ENCODE measurements around the gene TSPAN18. TPM values are rescaled to one million over a fixed set of nuclear protein-coding genes. Genes with fewer than 3 reads are reported as not detected.

The TSPAN18 gene
- total RNA-seq, 1 experiment from 2014 or later, result 18.3 TPM

DNA sequence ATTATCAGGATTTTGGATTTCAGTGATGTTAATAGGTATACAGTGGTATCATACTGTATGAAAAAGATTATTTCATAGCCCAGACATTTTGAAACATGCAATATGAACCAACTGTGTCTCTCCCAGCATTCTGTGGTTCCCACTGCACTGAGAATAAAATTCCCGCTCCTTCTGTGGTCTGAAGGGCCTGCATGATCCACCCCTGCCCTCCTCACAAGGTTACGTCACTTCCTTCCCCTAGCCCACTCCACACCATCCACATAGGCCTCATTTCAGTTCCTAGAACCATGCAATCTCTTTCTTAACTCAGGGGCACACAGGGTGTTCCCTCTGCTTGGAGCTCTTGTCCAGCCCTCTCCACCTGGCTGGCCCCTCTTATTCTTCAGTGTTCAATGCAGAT lies 103.1 kb downstream of the TSPAN18 start:
- Histone ChIP-seq H3K9ac (ENCODE audit: low read length) (no peak overlapping the region), H3K36me3 (ENCODE audit: control insufficient read depth in 1 of 2, insufficient read depth in 2 of 2, low read length in 2 of 2) (no peaks in the 10 kb centered on the region), H3K27ac (ENCODE audit: low read depth, low read length) (no peak overlapping the region), H4K20me1 (ENCODE audit: insufficient read depth) (no peaks in the 10 kb centered on the region), H3K79me2 (ENCODE audit: insufficient read depth, low read length) (no peaks in the 10 kb centered on the region), H2AFZ (ENCODE audit: low read depth, low read length, poor library complexity, severe bottlenecking) (no peak overlapping the region), H3K9me3 (ENCODE audit: control insufficient read depth in 1 of 2, insufficient read depth in 1 of 2, low read depth in 1 of 2, low read length in 2 of 2) (no peaks in the 10 kb centered on the region), H3K4me1 (ENCODE audit: control insufficient read depth in 1 of 2, insufficient read depth in 2 of 2, low read length in 2 of 2) (peaks cover 13% of the 10 kb centered on the region in 2 experiments), H3K4me3 (replicated peaks in 1 of 2; ENCODE audit: low read depth in 1 of 2, low read length in 2 of 2) (no peak overlapping the region), H3K27me3 (ENCODE audit: insufficient read depth, low read length) (no peaks in the 10 kb centered on the region), H3K4me2 (ENCODE audit: low read length) (no peak overlapping the region), H3K9me2 (ENCODE audit: insufficient read depth) (no peaks in the 10 kb centered on the region)
- RAD21 ChIA-PET (ENCODE audit: low non-redundant PET in 1 of 2, low total read pairs in 2 of 2, uncharacterized antibody in 2 of 2, unreplicated experiment in 2 of 2), result no interaction called here
- TF ChIP-seq POLR2AphosphoS5 (IDR thresholded peaks at IDR 0.05; ENCODE audit: low read depth, low read length), result no peak
- TF ChIP-seq SIN3A (IDR thresholded peaks at IDR 0.05; ENCODE audit: low read depth), result no peak
- no peak for TF ChIP-seq SP1 (IDR thresholded peaks at IDR 0.05; ENCODE audit: low read depth)
- TF ChIP-seq, protein P1, sequence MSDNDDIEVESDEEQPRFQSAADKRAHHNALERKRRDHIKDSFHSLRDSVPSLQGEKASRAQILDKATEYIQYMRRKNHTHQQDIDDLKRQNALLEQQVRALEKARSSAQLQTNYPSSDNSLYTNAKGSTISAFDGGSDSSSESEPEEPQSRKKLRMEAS (IDR thresholded peaks at IDR 0.05), result no peak
- TF ChIP-seq EZH2phosphoT487 (IDR thresholded peaks at IDR 0.05; ENCODE audit: borderline replicate concordance), result no peak
- TF ChIP-seq POLR2A (IDR thresholded peaks at IDR 0.05; ENCODE audit: borderline replicate concordance, extremely low read depth, insufficient read depth, insufficient read length), result no peak
- no peak for TF ChIP-seq FOSL1 (IDR thresholded peaks at IDR 0.05; ENCODE audit: low read depth)
- no TSS peak for BruUV-seq (replicated peaks)
- intact Hi-C loops (cut with micrococcal nuclease), result no loop called here
- DNase-seq (ENCODE audit: low read depth, low spot score), result no peak
- CTCF ChIA-PET, result no interaction called here
- POLR2A ChIA-PET, result no interaction called here
- ATAC-seq, result no peak

DNA sequence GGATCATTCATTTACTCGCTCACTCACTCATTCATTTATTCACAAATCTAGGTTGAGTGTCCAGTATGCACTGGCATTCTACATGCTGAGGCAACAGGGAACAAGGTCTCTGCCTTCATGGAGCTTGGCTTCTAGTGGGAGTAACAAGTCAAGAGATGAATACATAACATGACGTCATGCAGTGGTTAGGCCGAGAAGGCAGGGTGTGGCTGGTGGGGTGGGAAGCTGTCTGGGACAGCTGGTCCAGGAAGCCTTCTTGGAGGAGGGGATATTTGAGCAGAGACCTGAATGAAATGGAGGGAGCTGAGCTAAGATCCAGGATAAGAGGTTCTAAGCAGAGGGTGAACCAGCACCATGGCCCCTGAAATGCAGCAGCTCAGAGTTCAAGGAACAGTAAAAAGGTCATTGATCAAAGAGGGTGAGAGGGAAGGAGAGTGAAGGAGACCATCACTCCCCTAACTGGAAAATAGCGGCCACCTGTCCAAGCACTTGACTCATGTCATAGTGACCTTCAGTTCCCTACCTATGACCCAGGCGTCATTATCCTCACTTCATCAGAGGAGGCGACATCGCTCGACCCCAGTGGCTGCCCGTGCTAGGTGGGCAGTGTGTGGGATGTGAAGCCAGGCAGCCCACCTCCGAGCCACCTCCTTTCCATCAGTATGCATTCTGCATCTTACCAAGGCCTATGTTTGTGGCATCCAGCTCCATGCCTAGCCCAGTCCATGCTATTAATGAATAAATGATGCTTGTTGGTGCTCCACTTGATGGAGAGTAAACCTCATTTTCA lies 105.0 kb downstream of the TSPAN18 start:
- no peak overlapping the region for H3K4me3 ChIP-seq (replicated peaks in 1 of 2; ENCODE audit: low read depth in 1 of 2, low read length in 2 of 2)
- no peak overlapping the region for H3K9ac ChIP-seq (ENCODE audit: low read length)
- no peaks in the 10 kb centered on the region for H3K9me3 ChIP-seq (ENCODE audit: control insufficient read depth in 1 of 2, insufficient read depth in 1 of 2, low read depth in 1 of 2, low read length in 2 of 2)
- no peak overlapping the region for H2AFZ ChIP-seq (ENCODE audit: low read depth, low read length, poor library complexity, severe bottlenecking)
- H3K79me2 ChIP-seq (ENCODE audit: insufficient read depth, low read length), result no peaks in the 10 kb centered on the region
- H3K9me2 ChIP-seq (ENCODE audit: insufficient read depth), result no peaks in the 10 kb centered on the region
- no TSS peak for BruUV-seq (replicated peaks)
- no peak for ATAC-seq
- H3K27ac ChIP-seq (ENCODE audit: low read depth, low read length), result no peak overlapping the region
- H3K27me3 ChIP-seq (ENCODE audit: insufficient read depth, low read length), result no peaks in the 10 kb centered on the region
- H3K4me2 ChIP-seq (ENCODE audit: low read length), result no peak overlapping the region
- no peak for DNase-seq (ENCODE audit: low read depth, low spot score)
- POLR2A ChIA-PET, result no interaction called here
- H4K20me1 ChIP-seq (ENCODE audit: insufficient read depth), result no peaks in the 10 kb centered on the region
- CTCF ChIA-PET, result no interaction called here
- intact Hi-C loops (cut with micrococcal nuclease), result no loop called here
- RAD21 ChIA-PET (ENCODE audit: low non-redundant PET in 1 of 2, low total read pairs in 2 of 2, uncharacterized antibody in 2 of 2, unreplicated experiment in 2 of 2), result no interaction called here
- peaks cover 13% of the 10 kb centered on the region in 2 experiments for H3K4me1 ChIP-seq (ENCODE audit: control insufficient read depth in 1 of 2, insufficient read depth in 2 of 2, low read length in 2 of 2)
- H3K36me3 ChIP-seq (ENCODE audit: control insufficient read depth in 1 of 2, insufficient read depth in 2 of 2, low read length in 2 of 2), result no peaks in the 10 kb centered on the region
- TF ChIP-seq, protein P2, sequence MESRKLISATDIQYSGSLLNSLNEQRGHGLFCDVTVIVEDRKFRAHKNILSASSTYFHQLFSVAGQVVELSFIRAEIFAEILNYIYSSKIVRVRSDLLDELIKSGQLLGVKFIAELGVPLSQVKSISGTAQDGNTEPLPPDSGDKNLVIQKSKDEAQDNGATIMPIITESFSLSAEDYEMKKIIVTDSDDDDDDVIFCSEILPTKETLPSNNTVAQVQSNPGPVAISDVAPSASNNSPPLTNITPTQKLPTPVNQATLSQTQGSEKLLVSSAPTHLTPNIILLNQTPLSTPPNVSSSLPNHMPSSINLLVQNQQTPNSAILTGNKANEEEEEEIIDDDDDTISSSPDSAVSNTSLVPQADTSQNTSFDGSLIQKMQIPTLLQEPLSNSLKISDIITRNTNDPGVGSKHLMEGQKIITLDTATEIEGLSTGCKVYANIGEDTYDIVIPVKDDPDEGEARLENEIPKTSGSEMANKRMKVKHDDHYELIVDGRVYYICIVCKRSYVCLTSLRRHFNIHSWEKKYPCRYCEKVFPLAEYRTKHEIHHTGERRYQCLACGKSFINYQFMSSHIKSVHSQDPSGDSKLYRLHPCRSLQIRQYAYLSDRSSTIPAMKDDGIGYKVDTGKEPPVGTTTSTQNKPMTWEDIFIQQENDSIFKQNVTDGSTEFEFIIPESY (IDR thresholded peaks at IDR 0.05; ENCODE audit: extremely low read depth, insufficient replicate concordance, low read length), result no peak
- no peak for TF ChIP-seq EZH2phosphoT487 (IDR thresholded peaks at IDR 0.05; ENCODE audit: borderline replicate concordance)
- TF ChIP-seq SP1 (IDR thresholded peaks at IDR 0.05; ENCODE audit: low read depth), result no peak
- TF ChIP-seq CBX3 (IDR thresholded peaks at IDR 0.05; ENCODE audit: low read depth), result no peak
- TF ChIP-seq RAD21 (IDR thresholded peaks at IDR 0.05; ENCODE audit: low read depth), result no peak
- TF ChIP-seq POLR2AphosphoS5 (IDR thresholded peaks at IDR 0.05; ENCODE audit: low read depth, low read length), result no peak
- TF ChIP-seq YY1 (IDR thresholded peaks at IDR 0.05; ENCODE audit: extremely low read depth, insufficient replicate concordance, low read depth, low read length), result no peak
- TF ChIP-seq ZNF274 (IDR thresholded peaks at IDR 0.05; ENCODE audit: low read depth, low read length), result no peak
- TF ChIP-seq, protein P3, sequence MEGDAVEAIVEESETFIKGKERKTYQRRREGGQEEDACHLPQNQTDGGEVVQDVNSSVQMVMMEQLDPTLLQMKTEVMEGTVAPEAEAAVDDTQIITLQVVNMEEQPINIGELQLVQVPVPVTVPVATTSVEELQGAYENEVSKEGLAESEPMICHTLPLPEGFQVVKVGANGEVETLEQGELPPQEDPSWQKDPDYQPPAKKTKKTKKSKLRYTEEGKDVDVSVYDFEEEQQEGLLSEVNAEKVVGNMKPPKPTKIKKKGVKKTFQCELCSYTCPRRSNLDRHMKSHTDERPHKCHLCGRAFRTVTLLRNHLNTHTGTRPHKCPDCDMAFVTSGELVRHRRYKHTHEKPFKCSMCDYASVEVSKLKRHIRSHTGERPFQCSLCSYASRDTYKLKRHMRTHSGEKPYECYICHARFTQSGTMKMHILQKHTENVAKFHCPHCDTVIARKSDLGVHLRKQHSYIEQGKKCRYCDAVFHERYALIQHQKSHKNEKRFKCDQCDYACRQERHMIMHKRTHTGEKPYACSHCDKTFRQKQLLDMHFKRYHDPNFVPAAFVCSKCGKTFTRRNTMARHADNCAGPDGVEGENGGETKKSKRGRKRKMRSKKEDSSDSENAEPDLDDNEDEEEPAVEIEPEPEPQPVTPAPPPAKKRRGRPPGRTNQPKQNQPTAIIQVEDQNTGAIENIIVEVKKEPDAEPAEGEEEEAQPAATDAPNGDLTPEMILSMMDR (IDR thresholded peaks at IDR 0.05 in 2 of 3, conservative IDR thresholded peaks at IDR 0.05 in 1 of 3; ENCODE audit: borderline replicate concordance in 1 of 3, insufficient read depth in 1 of 3, low read depth in 2 of 3, low read length in 2 of 3), result no peak
- TF ChIP-seq ZFX (IDR thresholded peaks at IDR 0.05), result no peak
- no peak for TF ChIP-seq JUND (IDR thresholded peaks at IDR 0.05)
- TF ChIP-seq SIN3A (IDR thresholded peaks at IDR 0.05; ENCODE audit: low read depth), result no peak
- no peak for TF ChIP-seq FOSL1 (IDR thresholded peaks at IDR 0.05; ENCODE audit: low read depth)
- no peak for TF ChIP-seq EZH2 (IDR thresholded peaks at IDR 0.05)

Measured in HCT116 (cell line).